ENCODE measurements around the gene PTGIR.
A peak's percentile ranks its signal among the peaks of the same experiment; 100 is the strongest.

Gene PTGIR

DNA sequence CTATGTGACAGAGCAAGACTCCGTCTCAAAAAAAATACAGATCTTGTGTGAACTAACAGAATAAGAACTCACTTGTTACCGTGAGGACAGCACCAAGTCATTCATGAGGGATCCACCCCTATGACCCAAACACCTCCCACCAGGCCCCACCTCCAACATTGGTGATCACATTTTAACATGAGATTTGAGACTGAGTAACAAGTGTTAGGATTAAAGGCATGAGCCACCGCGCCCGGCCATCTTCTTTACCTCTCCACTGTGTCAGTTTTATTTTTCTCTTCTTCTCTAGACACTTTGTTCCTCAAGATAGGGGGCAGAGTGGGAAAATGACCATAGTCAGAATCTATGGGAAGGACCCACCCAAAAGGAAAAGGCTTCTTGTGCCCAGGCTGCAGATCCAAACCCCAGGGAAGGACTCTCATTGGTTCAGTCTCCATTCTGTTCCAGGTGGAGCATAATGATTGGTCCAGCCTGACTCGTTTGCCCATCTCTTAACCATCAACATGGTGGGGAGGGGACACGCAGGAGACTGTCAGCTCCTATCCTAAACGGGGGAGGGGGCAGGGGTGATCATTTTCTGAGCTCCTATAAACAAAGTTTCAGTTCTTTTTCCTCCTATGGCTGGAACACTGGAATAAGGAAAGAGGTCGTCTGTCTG is 25.0 kb downstream of the PTGIR start:
- no peak for DNase-seq

DNA sequence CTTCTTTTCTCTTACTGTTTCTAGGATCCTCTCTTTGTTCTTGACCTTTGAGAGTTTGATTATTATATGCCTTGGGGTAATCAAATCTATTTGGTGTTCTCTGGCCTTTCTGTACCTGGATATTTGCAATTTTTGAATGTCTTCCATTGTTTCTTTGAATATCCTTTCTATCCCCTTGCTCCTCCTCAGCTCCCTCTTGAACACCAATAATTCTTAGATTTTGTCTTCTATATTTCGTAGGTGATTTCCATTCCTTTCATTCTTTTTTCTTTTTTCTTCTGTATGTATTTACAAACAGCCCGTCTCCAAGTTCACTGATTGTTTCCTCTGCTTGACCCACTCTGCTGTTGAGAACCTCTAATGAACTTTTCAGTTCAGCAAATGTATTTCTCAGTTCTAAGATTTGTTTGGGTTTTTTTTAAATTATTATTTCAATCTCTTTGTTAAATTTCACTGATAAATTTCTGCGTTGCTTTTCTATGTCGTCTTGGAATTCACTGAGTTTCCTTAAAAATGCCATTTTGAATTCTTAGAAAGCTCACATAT is 26.4 kb downstream of the PTGIR start:
- no peak for DNase-seq

- DNase-seq: no peak
Observed at GRCh38 chr19:46596008-46596407, 28.9 kb downstream of the PTGIR start.

DNA sequence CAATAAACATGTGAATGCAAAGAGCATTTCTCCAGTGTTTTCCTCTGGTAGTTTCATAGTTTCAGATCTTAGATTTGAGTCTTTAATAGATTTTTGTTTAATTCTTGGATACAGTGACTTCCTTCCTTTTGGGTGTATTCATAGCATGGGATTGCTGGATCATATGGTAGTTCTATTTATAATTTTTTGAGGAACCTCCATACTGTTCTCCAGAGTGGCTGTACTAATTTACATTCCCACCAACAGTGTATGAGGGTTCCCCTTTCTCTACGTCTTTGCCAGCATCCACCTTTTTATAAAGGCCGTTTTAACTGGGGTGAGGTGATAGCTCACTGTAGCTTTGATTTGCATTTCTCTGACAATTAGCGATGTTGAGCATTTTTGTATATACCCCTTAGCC is 33.0 kb downstream of the PTGIR start:
- DNase-seq: no peak

GRCh38 chr19:46591254-46591653 is 33.6 kb downstream of the PTGIR start:
- DNase-seq: no peak

GRCh38 chr19:46587861-46588260 is 37.0 kb downstream of the PTGIR start:
- no peak for DNase-seq

- DNase-seq: no peak
Observed at GRCh38 chr19:46586294-46586693, 38.6 kb downstream of the PTGIR start.

GRCh38 chr19:46585539-46585938 is 39.4 kb downstream of the PTGIR start:
- no peak for DNase-seq

DNA sequence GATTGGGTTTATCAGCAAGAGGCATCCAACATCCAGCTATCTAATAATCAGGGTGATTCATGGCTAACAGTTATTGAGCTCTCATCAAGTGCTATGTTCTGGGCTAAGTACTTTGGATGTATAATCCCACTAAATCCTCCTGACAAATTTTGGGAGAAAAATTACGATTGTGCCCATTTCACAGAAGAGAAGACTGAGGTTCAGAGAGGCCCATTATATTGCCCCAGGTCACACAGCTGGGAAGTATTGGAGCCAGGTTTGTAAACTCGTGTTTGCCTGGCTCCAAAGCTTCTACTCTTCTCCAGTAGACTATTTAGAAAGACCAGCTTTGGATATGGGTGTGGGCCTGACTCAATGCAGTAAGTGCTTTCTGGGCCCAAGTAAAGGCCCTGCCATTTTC is 44.6 kb downstream of the PTGIR start:
- no peak for DNase-seq

DNA sequence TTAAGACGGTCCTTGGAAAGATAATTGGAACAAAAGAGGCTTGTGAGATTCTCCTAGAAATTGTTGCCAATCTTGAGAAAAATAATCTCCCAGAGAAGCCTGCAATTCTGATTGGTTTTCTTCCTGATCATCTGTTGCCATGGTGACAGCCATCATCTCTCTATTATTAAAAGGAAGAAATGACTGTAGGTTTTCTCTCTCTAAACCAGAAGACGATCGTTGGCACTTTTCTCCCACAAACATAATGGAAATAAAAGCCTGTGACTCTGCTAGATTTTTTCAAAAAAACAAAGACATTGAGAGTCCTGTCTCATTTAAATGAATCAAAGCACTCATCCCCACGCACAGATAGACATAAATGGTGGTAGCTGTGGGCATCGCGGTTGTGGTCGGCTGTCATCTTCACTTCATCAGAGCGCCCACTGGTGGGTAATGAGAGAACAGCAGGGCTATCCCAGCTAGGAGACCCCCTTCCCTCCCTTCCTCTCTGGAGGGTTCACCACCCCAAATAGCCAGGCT is 45.5 kb downstream of the PTGIR start:
- peak; percentile 7 for DNase-seq

- DNase-seq: no peak
Observed at GRCh38 chr19:46578450-46578849, 46.4 kb downstream of the PTGIR start.

DNA sequence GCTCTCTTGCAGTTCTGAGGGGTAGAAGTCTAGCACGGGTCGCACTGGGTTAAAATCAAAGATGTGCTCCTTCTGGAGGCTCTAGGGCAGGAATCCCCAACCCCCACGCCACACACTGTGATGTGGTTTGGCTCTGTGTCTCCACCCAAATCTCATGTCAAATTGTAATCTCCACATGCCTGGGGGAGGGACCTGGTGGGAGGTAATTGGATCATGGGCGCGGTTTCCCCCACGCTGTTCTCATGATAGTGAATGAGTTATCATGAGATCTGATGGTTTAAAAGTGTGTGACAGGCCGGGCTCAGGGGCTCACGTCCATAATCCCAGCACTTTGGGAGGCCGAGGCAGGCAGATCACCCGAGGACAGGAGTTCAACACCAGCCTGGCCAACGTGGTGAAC is 50.4 kb downstream of the PTGIR start:
- DNase-seq: no peak

DNA sequence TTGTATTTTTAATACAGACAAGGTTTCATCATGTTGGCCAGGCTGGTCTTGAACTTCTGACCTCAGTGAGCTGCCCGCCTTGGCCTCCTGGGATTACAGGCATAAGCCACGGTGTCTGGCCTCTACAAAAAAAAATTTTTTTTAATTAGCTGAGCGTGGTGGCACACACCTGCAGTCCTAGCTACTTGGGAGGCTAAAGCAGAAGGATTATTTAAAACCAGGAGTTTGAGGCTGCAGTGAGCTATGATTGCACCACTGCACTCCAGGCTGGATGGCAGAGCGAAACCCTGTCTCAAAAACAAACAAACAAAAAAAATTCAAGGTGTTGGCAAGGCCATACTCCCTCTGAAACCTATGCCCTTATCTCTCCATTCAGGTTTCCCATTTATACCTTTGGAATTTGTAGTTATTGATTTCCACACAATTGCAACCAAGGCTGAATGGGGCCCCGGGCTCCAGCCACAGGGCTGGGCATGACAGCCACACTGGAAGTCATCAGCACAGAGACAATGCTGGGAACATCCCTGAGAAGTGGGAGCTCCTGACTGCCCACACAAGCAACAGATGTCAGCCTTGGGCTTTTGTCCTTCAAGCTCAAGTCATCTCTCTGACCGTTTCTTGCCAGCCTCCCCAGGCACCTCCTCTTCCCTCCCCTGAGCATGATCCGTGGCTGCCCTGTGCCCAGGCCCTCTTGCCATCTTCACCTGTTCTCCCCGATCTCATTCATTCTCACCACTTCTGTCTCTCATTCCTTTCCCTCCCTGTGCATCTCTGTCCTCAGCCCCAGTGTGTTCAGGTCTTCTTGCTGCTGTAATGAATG is 51.0 kb downstream of the PTGIR start:
- DNase-seq: no peak

GRCh38 chr19:46571495-46571894 is 53.4 kb downstream of the PTGIR start:
- DNase-seq: peak; percentile 70

Measured in NCI-H2171 treated with DMSO at 0.1 percent for 48 hours (cell line).